GM18951 (cell line): ENCODE measurements around the gene DMRT3.
"Not testable (repeated sequence)": the region's sequence is repeated elsewhere in the genome, so short reads cannot be mapped to it uniquely, and the experiment has no call there.

Source experiments
- POLR2A ChIP-seq: IDR thresholded peaks from 4 replicates; pipeline ENCODE4 v1.6.1; 2011; ENCODE audit warnings: mild to moderate bottlenecking; ENCODE audit not compliant: insufficient read length, insufficient read depth; ENCODE audit errors: extremely low read depth
- in situ Hi-C: fragments of 300-500 bp; cut with MboI; formaldehyde crosslinking; loops from one replicate; pipeline ENCODE4 v1.12.0; 2022; ENCODE audit warnings: low sequenced_read_pairs, mixed read lengths, inconsistent platforms; ENCODE audit not compliant: unreplicated experiment

Gene DMRT3

DNA sequence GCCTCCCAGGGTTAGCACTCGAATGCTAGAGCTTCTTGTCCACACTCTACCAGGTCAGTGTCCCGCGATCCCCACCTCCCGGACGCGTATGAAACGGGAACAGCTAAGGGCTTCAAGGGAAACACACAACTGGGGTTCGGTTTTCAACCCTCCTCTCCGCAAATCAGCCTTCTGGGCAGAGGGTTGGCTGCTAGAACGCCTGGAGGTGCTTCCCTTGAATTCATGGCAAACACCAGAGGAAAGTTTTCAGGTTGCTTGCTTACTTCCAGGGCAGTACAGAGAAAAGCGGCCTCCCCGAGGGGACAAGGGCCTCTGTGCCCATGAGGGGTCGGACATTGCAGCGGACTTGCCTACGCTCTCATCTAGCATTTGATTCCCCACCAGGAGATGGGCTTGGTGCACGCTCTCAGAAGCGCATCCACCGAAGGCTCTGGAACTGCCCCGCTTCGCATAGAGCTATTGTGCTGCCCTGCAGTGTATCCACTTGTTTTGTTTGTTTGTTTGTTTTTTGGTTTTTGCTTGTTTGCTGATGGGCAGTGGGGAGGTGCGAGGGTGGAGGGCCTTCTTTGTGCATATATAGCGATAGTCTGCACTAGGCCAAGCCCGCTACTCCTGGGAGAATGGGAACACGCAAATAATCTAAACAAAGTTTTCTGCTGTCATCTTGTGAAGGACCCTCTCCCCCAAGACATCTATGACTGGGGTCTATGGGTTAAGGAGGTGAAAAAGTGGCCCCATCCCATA, 1.3 kb upstream of the DMRT3 start:
- TF ChIP-seq POLR2A: no peak
- in situ Hi-C loops: no loop called here

- TF ChIP-seq POLR2A: no peak
- in situ Hi-C loops: no loop called here
These were observed 656 bp upstream of the DMRT3 start for GRCh38 chr9:975740-976257.

DNA sequence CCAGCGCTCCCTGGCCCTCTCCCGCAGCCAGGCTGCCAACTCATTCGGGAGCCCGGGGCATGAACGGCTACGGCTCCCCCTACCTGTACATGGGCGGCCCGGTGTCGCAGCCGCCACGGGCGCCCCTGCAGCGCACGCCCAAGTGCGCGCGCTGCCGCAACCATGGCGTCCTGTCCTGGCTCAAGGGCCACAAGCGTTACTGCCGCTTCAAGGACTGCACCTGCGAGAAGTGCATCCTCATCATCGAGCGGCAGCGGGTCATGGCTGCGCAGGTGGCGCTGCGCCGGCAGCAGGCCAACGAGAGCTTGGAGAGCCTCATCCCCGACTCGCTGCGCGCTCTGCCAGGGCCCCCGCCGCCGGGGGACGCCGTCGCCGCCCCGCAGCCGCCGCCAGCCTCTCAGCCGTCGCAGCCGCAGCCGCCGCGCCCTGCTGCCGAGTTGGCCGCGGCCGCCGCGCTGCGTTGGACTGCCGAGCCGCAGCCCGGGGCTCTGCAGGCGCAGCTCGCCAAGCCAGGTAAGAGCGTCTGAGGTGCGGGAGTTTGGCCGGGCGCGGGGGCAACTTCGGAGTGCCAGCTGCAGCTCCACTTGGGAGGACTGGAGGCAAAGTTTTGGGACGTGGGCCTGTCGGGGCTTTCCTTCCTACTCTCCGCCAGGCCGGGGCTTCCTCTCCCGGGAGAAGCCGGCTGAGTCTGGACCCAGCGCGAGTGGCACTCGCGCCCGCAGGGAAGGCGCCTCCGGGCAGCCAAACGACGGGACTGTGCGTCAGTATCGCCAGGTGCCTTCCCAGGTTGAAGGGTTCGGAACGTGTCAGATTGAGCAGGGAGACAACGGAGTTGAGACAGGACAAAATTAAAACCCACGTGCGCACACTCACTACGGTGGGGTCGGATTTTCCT, 735 bp downstream of the DMRT3 start:
- TF ChIP-seq POLR2A: no peak
- in situ Hi-C loops: no loop called here

- in situ Hi-C loops: no loop called here
- no peak for TF ChIP-seq POLR2A
These were observed 1.7 kb downstream of the DMRT3 start for GRCh38 chr9:977838-978830.

DNA sequence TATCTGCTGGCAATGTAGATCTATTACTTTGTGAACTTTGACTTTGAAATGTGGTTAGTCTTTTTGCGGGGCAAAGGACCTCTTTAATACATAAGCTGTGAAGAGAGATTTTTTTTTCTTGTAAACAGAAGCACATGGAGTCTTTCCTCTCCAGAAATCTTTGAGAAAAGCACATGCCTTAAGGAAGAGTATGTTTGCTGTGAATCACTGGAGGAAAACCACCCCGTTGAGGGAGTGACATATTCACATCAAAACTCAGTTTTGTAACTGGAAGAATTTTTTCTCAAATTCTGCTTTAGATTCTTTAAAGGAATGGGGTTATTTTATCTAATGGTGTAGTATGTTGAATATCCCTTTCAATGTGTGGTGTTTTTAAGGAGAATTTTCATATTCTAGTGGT, 3.5 kb downstream of the DMRT3 start:
- in situ Hi-C loops: no loop called here
- TF ChIP-seq POLR2A: no peak

DNA sequence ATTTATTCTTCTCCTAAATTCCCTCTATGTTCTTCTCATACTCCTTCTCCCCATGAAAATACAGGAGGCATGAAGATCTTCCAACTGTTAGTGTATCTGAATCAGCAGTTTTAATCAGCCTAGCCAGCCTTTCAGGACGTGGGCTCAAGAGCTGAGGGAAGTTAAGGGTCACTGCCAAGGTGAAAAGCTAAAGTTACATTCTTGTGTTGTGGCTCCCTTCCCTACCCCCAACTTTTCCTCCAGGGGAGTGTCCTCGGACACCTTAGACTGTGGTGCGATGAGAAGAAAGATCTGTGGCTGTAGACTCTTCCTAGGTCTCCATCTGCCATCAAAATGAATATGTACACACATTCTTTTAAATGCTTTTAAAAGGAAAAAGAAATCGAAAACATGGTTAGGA, 4.2 kb downstream of the DMRT3 start:
- in situ Hi-C loops: no loop called here
- TF ChIP-seq POLR2A: no peak

DNA sequence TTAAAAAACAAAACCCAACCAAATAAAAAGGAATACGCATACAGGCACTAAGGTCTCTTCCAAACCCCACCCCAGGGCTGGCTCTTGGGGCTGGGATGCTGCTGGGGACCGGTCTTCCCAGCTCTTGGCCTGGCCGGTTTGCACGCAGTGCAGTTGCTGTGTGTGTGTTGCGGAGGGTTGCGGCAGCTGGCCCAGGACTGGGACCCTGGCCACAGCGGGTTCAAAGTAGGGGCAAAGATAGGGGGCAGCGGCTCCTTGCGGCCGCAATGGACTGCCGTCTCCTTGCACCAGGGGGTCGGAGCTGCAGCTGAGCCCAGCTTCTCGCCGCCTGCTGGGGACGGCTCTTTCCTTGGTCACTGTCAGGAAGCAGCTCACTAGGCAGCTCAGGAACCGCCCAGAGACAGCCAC, 5.0 kb downstream of the DMRT3 start:
- in situ Hi-C loops: no loop called here
- no peak for TF ChIP-seq POLR2A

- TF ChIP-seq POLR2A: no peak
- in situ Hi-C loops: no loop called here
These were observed 6.2 kb downstream of the DMRT3 start for GRCh38 chr9:982394-983230.

DNA sequence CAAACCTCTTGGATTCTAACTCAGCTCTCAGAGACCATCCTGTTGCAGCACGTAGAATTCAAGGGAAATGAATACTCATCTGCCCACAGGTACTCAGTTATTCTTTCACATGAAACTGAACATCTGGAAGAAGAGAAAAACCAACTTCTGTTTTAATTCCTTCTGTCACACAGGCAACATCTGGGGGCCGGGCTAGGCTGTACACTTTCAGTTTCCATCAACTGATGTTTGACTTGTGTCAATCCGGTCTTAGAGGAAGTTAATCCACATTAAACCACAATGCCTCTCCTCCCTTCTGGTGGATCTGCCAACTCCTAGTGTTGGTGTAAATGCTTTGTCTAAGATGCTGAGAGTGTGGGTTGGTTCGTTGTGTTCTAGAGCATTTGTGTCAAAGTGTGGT, 17.6 kb downstream of the DMRT3 start:
- no peak for TF ChIP-seq POLR2A
- in situ Hi-C loops: no loop called here

GRCh38 chr9:995192-995591, 18.7 kb downstream of the DMRT3 start:
- no peak for TF ChIP-seq POLR2A
- in situ Hi-C loops: no loop called here

DNA sequence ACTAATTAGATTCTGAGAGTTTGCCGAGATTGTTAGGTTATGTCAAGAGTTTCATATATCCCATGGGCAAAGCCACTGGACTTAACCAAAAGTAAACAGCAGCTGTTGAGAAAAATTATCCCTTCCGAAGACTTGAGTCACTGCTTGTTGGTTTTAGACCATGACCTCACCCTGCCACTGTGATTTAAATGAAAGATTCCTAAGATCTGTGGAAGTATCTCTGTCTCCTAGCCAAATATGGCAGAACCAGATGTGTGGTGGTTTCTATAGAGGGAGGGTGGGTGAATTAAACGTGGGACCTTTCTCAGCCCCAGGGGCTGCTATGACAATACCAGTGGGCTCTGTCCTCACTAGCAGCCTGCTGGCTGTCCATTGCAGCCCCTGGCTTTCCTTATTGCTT, 19.3 kb downstream of the DMRT3 start:
- no peak for TF ChIP-seq POLR2A
- in situ Hi-C loops: no loop called here

- in situ Hi-C loops: not testable (repeated sequence)
These were observed 22.1 kb downstream of the DMRT3 start for GRCh38 chr9:998299-999110.
